ENCODE results near the gene LAMC2.

LAMC2 gene

GRCh38 chr1:183283286-183283685, 97.2 kb downstream of the LAMC2 start:
- Histone ChIP-seq H3K79me2 (ENCODE audit: control insufficient read depth, insufficient read depth, low read length, unreplicated experiment) (no peaks in the 10 kb centered on the region), H3K27ac (ENCODE audit: low read depth, low read length) (no peak overlapping the region), H3K4me3 (ENCODE audit: low read depth, low read length) (no peak overlapping the region), H3K36me3 (ENCODE audit: insufficient read depth, low read length) (no peaks in the 10 kb centered on the region), H3K4me1 (ENCODE audit: control insufficient read depth, insufficient read depth, low read length, unreplicated experiment) (peaks cover 43% of the 10 kb centered on the region), H2AFZ (ENCODE audit: low read length, unreplicated experiment) (no peak overlapping the region), H3K27me3 (ENCODE audit: insufficient read depth, low read length) (no peaks in the 10 kb centered on the region)

GRCh38 chr1:183284086-183284485, 98.0 kb downstream of the LAMC2 start:
- no peaks in the 10 kb centered on the region for H3K79me2 ChIP-seq (ENCODE audit: control insufficient read depth, insufficient read depth, low read length, unreplicated experiment)

GRCh38 chr1:183285256-183285655, 99.2 kb downstream of the LAMC2 start:
- Histone ChIP-seq H3K79me2 (ENCODE audit: control insufficient read depth, insufficient read depth, low read length, unreplicated experiment) (no peaks in the 10 kb centered on the region), H3K4me3 (ENCODE audit: low read depth, low read length) (no peak overlapping the region), H3K36me3 (ENCODE audit: insufficient read depth, low read length) (no peaks in the 10 kb centered on the region), H2AFZ (ENCODE audit: low read length, unreplicated experiment) (no peak overlapping the region), H3K4me1 (ENCODE audit: control insufficient read depth, insufficient read depth, low read length, unreplicated experiment) (peaks cover 24% of the 10 kb centered on the region), H3K27ac (ENCODE audit: low read depth, low read length) (no peak overlapping the region), H3K27me3 (ENCODE audit: insufficient read depth, low read length) (no peaks in the 10 kb centered on the region)

More at GRCh38 chr1:183284086-183284485, 98.0 kb downstream of the LAMC2 start:
- Histone ChIP-seq H3K36me3 (ENCODE audit: insufficient read depth, low read length) (no peaks in the 10 kb centered on the region), H3K4me1 (ENCODE audit: control insufficient read depth, insufficient read depth, low read length, unreplicated experiment) (peaks cover 35% of the 10 kb centered on the region), H2AFZ (ENCODE audit: low read length, unreplicated experiment) (no peak overlapping the region), H3K27me3 (ENCODE audit: insufficient read depth, low read length) (no peaks in the 10 kb centered on the region), H3K4me3 (ENCODE audit: low read depth, low read length) (no peak overlapping the region), H3K27ac (ENCODE audit: low read depth, low read length) (no peak overlapping the region)

GRCh38 chr1:183285746-183286145, 99.7 kb downstream of the LAMC2 start:
- no peaks in the 10 kb centered on the region for H3K27me3 ChIP-seq (ENCODE audit: insufficient read depth, low read length)
- H2AFZ ChIP-seq (ENCODE audit: low read length, unreplicated experiment), result no peak overlapping the region
- H3K79me2 ChIP-seq (ENCODE audit: control insufficient read depth, insufficient read depth, low read length, unreplicated experiment), result no peaks in the 10 kb centered on the region
- H3K4me1 ChIP-seq (ENCODE audit: control insufficient read depth, insufficient read depth, low read length, unreplicated experiment), result peaks cover 21% of the 10 kb centered on the region
- H3K27ac ChIP-seq (ENCODE audit: low read depth, low read length), result no peak overlapping the region
- H3K36me3 ChIP-seq (ENCODE audit: insufficient read depth, low read length), result no peaks in the 10 kb centered on the region
- no peak overlapping the region for H3K4me3 ChIP-seq (ENCODE audit: low read depth, low read length)

GRCh38 chr1:183287191-183287675, 101.2 kb downstream of the LAMC2 start:
- peaks cover 14% of the 10 kb centered on the region for H3K4me1 ChIP-seq (ENCODE audit: control insufficient read depth, insufficient read depth, low read length, unreplicated experiment)
- no peak overlapping the region for H3K4me3 ChIP-seq (ENCODE audit: low read depth, low read length)
- H2AFZ ChIP-seq (ENCODE audit: low read length, unreplicated experiment), result peak overlapping the region; percentile 41
- H3K36me3 ChIP-seq (ENCODE audit: insufficient read depth, low read length), result no peaks in the 10 kb centered on the region
- H3K27ac ChIP-seq (ENCODE audit: low read depth, low read length), result no peak overlapping the region
- H3K27me3 ChIP-seq (ENCODE audit: insufficient read depth, low read length), result no peaks in the 10 kb centered on the region
- H3K79me2 ChIP-seq (ENCODE audit: control insufficient read depth, insufficient read depth, low read length, unreplicated experiment), result no peaks in the 10 kb centered on the region

- Histone ChIP-seq H3K27me3 (ENCODE audit: insufficient read depth, low read length) (no peaks in the 10 kb centered on the region), H3K36me3 (ENCODE audit: insufficient read depth, low read length) (no peaks in the 10 kb centered on the region), H3K79me2 (ENCODE audit: control insufficient read depth, insufficient read depth, low read length, unreplicated experiment) (no peaks in the 10 kb centered on the region), H2AFZ (ENCODE audit: low read length, unreplicated experiment) (no peak overlapping the region), H3K4me3 (ENCODE audit: low read depth, low read length) (no peak overlapping the region), H3K27ac (ENCODE audit: low read depth, low read length) (no peak overlapping the region), H3K4me1 (ENCODE audit: control insufficient read depth, insufficient read depth, low read length, unreplicated experiment) (peaks cover 14% of the 10 kb centered on the region)
These were observed 102.5 kb downstream of the LAMC2 start for GRCh38 chr1:183288583-183288982.

- H2AFZ ChIP-seq (ENCODE audit: low read length, unreplicated experiment), result no peak overlapping the region
- H3K27ac ChIP-seq (ENCODE audit: low read depth, low read length), result no peak overlapping the region
- H3K4me3 ChIP-seq (ENCODE audit: low read depth, low read length), result no peak overlapping the region
- peaks cover 14% of the 10 kb centered on the region for H3K4me1 ChIP-seq (ENCODE audit: control insufficient read depth, insufficient read depth, low read length, unreplicated experiment)
- H3K79me2 ChIP-seq (ENCODE audit: control insufficient read depth, insufficient read depth, low read length, unreplicated experiment), result no peaks in the 10 kb centered on the region
- H3K27me3 ChIP-seq (ENCODE audit: insufficient read depth, low read length), result no peaks in the 10 kb centered on the region
- no peaks in the 10 kb centered on the region for H3K36me3 ChIP-seq (ENCODE audit: insufficient read depth, low read length)
These were observed 103.0 kb downstream of the LAMC2 start for GRCh38 chr1:183289051-183289496.

GRCh38 chr1:183290628-183291027, 104.6 kb downstream of the LAMC2 start:
- H3K4me3 ChIP-seq (ENCODE audit: low read depth, low read length), result no peak overlapping the region
- no peak overlapping the region for H2AFZ ChIP-seq (ENCODE audit: low read length, unreplicated experiment)
- no peaks in the 10 kb centered on the region for H3K36me3 ChIP-seq (ENCODE audit: insufficient read depth, low read length)
- H3K79me2 ChIP-seq (ENCODE audit: control insufficient read depth, insufficient read depth, low read length, unreplicated experiment), result no peaks in the 10 kb centered on the region
- no peaks in the 10 kb centered on the region for H3K27me3 ChIP-seq (ENCODE audit: insufficient read depth, low read length)
- H3K27ac ChIP-seq (ENCODE audit: low read depth, low read length), result no peak overlapping the region
- H3K4me1 ChIP-seq (ENCODE audit: control insufficient read depth, insufficient read depth, low read length, unreplicated experiment), result peaks cover 9% of the 10 kb centered on the region

GRCh38 chr1:183291216-183291762, 105.2 kb downstream of the LAMC2 start:
- no peak overlapping the region for H3K4me3 ChIP-seq (ENCODE audit: low read depth, low read length)
- H3K36me3 ChIP-seq (ENCODE audit: insufficient read depth, low read length), result no peaks in the 10 kb centered on the region
- no peaks in the 10 kb centered on the region for H3K27me3 ChIP-seq (ENCODE audit: insufficient read depth, low read length)
- H2AFZ ChIP-seq (ENCODE audit: low read length, unreplicated experiment), result peak overlapping the region; percentile 1
- H3K79me2 ChIP-seq (ENCODE audit: control insufficient read depth, insufficient read depth, low read length, unreplicated experiment), result no peaks in the 10 kb centered on the region
- peaks cover 6% of the 10 kb centered on the region for H3K4me1 ChIP-seq (ENCODE audit: control insufficient read depth, insufficient read depth, low read length, unreplicated experiment)
- H3K27ac ChIP-seq (ENCODE audit: low read depth, low read length), result no peak overlapping the region

- Histone ChIP-seq H3K79me2 (ENCODE audit: control insufficient read depth, insufficient read depth, low read length, unreplicated experiment) (no peaks in the 10 kb centered on the region), H3K4me1 (ENCODE audit: control insufficient read depth, insufficient read depth, low read length, unreplicated experiment) (peaks cover 6% of the 10 kb centered on the region), H3K27me3 (ENCODE audit: insufficient read depth, low read length) (no peaks in the 10 kb centered on the region), H2AFZ (ENCODE audit: low read length, unreplicated experiment) (peak overlapping the region; percentile 1), H3K36me3 (ENCODE audit: insufficient read depth, low read length) (no peaks in the 10 kb centered on the region), H3K27ac (ENCODE audit: low read depth, low read length) (no peak overlapping the region), H3K4me3 (ENCODE audit: low read depth, low read length) (no peak overlapping the region)
These were observed 105.9 kb downstream of the LAMC2 start for GRCh38 chr1:183291802-183292514.

- Histone ChIP-seq H3K27ac (ENCODE audit: low read depth, low read length) (no peak overlapping the region), H3K79me2 (ENCODE audit: control insufficient read depth, insufficient read depth, low read length, unreplicated experiment) (no peaks in the 10 kb centered on the region), H3K36me3 (ENCODE audit: insufficient read depth, low read length) (no peaks in the 10 kb centered on the region), H3K4me1 (ENCODE audit: control insufficient read depth, insufficient read depth, low read length, unreplicated experiment) (no peaks in the 10 kb centered on the region), H2AFZ (ENCODE audit: low read length, unreplicated experiment) (no peak overlapping the region), H3K4me3 (ENCODE audit: low read depth, low read length) (no peak overlapping the region), H3K27me3 (ENCODE audit: insufficient read depth, low read length) (no peaks in the 10 kb centered on the region)
These were observed 107.2 kb downstream of the LAMC2 start for GRCh38 chr1:183293241-183293640.
